GM19193 (cell line): ENCODE results near the gene DUSP5.

Experiments used
- POLR2A ChIP-seq: IDR thresholded peaks from 4 replicates; pipeline ENCODE4 v1.6.1; 2011; ENCODE audit not compliant: insufficient read depth, insufficient read length; ENCODE audit errors: extremely low read depth

DUSP5 gene

GRCh38 chr10:110504111-110504735, 6.5 kb downstream of the DUSP5 start:
- TF ChIP-seq POLR2A: peak; percentile 33

DNA sequence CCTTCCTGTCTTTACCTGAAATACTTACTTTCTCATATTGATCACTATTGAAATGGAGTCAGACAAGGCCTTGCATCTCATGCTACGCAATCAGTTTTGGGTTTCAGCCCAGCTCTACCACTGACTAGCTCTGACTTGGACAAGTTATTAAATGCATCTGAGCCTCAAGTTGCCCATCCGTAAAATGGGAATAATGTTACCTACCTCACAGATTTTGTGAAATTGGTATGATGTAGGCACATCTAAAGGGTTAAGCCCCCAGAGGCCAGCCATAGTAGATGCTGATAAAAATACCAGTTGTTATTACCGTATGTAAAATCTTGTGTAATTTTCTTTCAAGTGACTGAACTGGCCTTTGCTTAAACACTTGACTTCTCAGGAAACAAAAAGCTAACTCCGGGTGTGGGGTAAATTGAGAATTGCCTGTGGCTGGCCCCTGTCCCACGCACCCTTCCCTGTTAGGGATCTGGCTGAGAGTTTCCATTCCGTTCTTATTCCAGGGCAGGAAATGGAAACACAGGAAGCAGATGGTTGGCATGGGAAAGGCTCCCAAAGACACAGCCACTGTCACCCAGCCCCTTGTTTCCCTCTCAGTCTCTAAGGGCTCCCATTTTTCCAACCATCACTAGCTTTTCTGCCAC, 7.5 kb downstream of the DUSP5 start:
- no peak for TF ChIP-seq POLR2A

- TF ChIP-seq POLR2A: no peak
Observed at GRCh38 chr10:110506448-110506847, 8.7 kb downstream of the DUSP5 start.

- TF ChIP-seq POLR2A: no peak
Observed at GRCh38 chr10:110507346-110507745, 9.6 kb downstream of the DUSP5 start.

DNA sequence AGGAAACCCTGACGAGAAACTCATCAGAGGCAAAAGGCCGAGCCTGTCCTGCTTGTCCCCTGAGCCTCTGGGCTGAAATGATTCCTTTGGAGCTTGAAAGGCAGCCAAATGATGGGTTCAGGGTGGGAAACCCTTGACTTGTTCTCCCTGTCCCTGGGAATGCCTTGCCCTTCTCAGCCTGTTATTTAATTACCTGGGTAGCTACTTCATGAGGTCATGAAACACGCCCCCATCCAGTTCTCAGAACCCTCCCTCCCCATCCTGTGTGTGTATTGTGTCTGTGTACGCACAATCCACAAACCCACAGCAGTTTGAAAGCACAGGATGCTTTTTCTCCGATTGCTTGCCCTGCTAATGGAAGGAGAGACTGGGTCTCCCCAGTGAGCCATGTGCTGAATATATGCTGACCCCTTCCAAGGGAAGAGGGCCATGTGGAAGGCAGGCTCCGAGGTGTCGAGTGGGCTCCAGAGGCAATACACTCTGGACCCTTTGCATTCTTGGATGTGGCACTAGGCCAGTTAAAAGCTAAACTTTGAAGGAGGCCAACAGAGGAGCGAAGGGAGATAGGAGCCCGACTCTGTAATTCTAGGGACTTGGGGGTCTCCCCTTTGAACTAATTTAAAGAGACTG, 10.6 kb downstream of the DUSP5 start:
- TF ChIP-seq POLR2A: peak; percentile 40

GRCh38 chr10:110508806-110509544, 11.3 kb downstream of the DUSP5 start:
- TF ChIP-seq POLR2A: no peak

GRCh38 chr10:110509560-110509959, 11.9 kb downstream of the DUSP5 start:
- no peak for TF ChIP-seq POLR2A

- TF ChIP-seq POLR2A: no peak
Observed at GRCh38 chr10:110510086-110510485, 12.4 kb downstream of the DUSP5 start.

DNA sequence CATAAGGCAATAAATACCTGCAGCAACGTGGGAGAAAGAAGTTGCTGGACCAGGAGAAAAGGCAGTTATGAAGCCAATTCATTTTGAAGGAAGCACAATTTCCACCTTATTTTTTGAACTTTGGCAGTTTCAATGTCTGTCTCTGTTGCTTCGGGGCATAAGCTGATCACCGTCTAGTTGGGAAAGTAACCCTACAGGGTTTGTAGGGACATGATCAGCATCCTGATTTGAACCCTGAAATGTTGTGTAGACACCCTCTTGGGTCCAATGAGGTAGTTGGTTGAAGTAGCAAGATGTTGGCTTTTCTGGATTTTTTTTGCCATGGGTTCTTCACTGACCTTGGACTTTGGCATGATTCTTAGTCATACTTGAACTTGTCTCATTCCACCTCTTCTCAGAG, 13.0 kb downstream of the DUSP5 start:
- no peak for TF ChIP-seq POLR2A

DNA sequence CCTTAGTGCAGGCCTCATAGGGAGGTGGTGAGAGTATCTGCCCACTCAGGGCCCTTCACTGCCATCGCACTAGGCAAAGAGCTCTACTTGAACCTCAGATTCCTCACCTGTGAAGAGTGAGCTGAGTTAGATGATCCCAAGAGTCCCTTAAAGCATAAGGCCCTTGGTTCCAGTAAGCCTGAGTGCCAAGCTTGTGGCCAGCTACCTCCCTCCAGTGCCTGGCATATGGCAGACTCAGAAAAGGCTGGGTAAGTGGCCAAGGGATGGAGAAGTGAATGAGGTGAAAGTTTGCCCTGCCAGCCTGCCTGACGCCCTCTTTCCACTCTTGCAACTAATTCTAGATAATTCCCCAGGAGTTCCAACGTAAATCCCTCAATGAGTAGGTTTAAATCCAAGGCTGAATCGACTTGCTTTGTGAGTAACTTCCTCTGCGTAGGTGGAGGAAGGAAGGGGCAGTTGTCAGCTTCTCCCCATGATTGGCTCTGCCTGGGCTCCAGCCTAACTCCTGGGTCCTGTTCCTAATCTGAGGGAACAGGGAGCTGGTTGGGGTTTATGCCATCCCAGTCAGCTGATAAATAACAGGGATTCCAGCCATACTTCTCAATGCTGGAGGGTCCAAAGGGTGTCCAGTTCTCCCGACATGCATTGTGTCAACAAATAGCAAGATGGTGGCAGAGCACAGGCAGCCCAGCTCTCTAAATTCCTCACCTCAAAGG, 14.2 kb downstream of the DUSP5 start:
- TF ChIP-seq POLR2A: peak; percentile 39

DNA sequence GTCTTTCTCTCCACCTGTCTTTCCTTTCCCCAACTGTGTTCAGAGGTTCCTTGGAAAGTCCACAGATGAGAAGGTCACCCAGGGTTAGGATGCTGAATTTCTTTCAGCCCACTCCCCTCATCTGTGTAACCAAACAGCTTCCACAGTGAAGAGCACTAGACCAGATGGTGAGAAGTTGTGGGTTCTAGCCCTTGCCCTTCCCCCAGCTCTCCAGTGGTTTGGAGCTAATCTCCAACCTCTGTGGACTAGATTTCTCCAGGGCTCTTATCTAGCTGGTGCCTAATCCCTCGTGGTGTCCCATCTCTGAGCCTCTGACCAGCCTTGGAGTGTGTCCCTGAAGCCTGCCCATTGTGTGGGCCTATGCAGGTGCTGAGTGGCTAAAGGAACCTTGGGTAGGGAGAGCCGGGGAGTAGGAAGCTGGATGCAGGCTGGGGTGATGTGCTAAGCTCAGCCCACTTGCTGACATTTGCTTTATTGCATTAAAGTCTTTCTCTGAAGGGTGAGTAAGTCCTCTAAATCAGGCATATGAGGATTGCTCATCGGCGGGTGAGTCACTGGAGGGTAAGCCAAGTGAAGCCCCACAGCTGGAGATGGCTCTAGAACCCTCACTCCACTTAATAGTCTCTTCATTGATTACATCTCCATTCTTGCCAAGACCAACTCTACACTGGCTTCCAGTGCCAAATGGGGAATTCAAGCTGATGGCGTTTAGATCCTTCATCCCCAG, 14.9 kb downstream of the DUSP5 start:
- peak; percentile 4 for TF ChIP-seq POLR2A

DNA sequence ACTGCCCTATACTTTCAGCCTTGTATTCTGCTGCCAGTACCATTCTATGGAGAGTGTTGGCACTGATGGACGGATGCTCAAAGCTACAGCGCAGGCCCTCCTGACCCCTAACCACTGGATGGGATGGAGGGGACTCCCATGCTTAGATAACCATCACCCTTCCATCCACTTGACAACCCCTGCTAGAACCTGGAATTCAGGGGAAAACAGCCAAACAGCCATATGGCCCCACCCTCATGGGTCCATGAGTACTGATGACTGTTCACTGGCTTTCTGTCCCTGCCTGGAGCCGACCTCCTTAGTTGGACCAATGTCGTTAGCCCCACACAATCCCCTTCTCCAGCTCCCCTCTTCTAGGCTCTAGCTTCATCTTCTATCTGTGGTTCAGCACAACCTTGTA, 16.2 kb downstream of the DUSP5 start:
- peak; percentile 50 for TF ChIP-seq POLR2A

- no peak for TF ChIP-seq POLR2A
Observed at GRCh38 chr10:110514848-110515247, 17.1 kb downstream of the DUSP5 start.

DNA sequence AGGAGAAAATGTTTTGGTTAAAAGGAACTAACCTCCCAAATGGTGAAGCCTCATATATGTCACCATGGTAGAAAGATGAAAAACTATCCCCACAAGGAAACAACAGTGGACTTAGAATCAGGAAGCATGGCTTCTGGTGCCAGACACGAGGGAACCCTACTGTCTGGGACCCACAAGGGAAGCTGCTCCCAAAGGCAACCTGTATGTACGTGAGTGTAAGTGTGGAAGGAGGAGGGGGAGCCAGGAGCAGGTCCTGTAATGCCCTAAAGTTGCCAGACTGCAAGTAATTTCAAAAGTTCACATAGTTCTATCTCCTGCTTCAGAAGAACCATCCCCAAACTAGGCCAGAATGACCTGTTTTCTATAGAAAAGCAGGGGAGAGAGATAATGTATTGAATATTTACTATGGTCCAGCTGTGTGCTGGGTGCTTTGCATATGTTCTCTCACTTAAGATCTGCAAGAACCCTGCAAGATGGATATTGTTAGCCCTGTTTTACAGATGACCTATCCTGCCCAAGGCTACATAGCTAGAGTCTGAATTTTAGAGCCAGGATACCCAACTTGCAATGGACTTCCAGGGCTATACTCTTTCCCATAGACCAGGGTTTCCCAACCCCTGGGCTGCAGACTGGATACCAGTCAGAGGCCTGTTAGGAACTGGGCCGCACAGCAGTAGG, 19.2 kb downstream of the DUSP5 start:
- TF ChIP-seq POLR2A: no peak
